CD4-positive, alpha-beta T cell (primary cell): ENCODE data around the gene SLC50A1. TPM values are rescaled to one million over a fixed set of nuclear protein-coding genes. Genes with fewer than 3 reads are reported as not detected.

Experiments used
- ATAC-seq: fragments of 200-7000 bp; cut with Tn5 transposase; one replicate; pipeline ENCODE4 v1.10.0; 2022; ENCODE audit warnings: mild to moderate bottlenecking; ENCODE audit not compliant: poor library complexity
- CTCF ChIA-PET: fragments of 350-600 bp; sonication (Branson Sonifier 250); formaldehyde crosslinking; loops from one replicate; lab custom pipeline; 2021; ENCODE audit warnings: antibody characterized with exemption, inconsistent platforms; lab: Charles Lee
- POLR2A ChIA-PET: fragments of 350-600 bp; sonication (Branson Sonifier 250); formaldehyde crosslinking; loops from one replicate; lab custom pipeline; 2021; ENCODE audit warnings: antibody characterized with exemption, inconsistent platforms; lab: Charles Lee
- DNase-seq, 14 experiments: peaks; one replicate each; pipeline ENCODE4 v3.0.0-alpha.2; 2013 to 2020; ENCODE audit warnings: mixed read lengths in 2 of 14
- H3K27ac ChIP-seq, 2 donors: one replicate each; pipeline versions ENCODE4 v1.5.1 to v1.7.0; 2013; ENCODE audit warnings: low read length in 2 of 2, low read depth in 1 of 2, mild to moderate bottlenecking in 1 of 2
- H3K27me3 ChIP-seq, 2 experiments: 1 replicate in 1 of 2; 2 replicates in 1 of 2; pipeline versions ENCODE4 v1.6.1 to v1.7.0; 2013; ENCODE audit warnings: low read length in 2 of 2, control low read depth in 1 of 2, mild to moderate bottlenecking in 1 of 2, moderate library complexity in 1 of 2; ENCODE audit not compliant: insufficient read depth in 2 of 2, control insufficient read depth in 1 of 2
- H3K36me3 ChIP-seq: one replicate; pipeline ENCODE4 v1.6.1; 2013; ENCODE audit warnings: low read length, control low read depth; ENCODE audit not compliant: insufficient read depth
- H3K4me1 ChIP-seq: one replicate; pipeline ENCODE4 v1.6.1; 2013; ENCODE audit warnings: low read length, control low read depth; ENCODE audit not compliant: insufficient read depth
- H3K4me3 ChIP-seq: one replicate; pipeline ENCODE4 v1.5.1; 2013; ENCODE audit warnings: mild to moderate bottlenecking, low read length, moderate library complexity
- H3K9me3 ChIP-seq, 2 experiments: 1 replicate in 1 of 2; 2 replicates in 1 of 2; pipeline versions ENCODE4 v1.6.1 to v1.7.0; 2013; ENCODE audit warnings: low read length in 2 of 2, mild to moderate bottlenecking in 2 of 2, control low read depth in 1 of 2, moderate library complexity in 1 of 2; ENCODE audit not compliant: control insufficient read depth in 1 of 2, insufficient read depth in 1 of 2
- H3K27ac Mint-ChIP-seq: one replicate; pipeline ENCODE4 v1.8.0; 2020; ENCODE audit warnings: mixed read lengths
- H3K27me3 Mint-ChIP-seq: one replicate; pipeline ENCODE4 v1.8.0; 2021; ENCODE audit warnings: mixed read lengths
- H3K36me3 Mint-ChIP-seq: one replicate; pipeline ENCODE4 v1.8.0; 2021; ENCODE audit warnings: low read depth, mixed read lengths
- H3K4me1 Mint-ChIP-seq: one replicate; pipeline ENCODE4 v1.8.0; 2021; ENCODE audit warnings: low read depth, mixed read lengths
- H3K4me3 Mint-ChIP-seq: one replicate; pipeline ENCODE4 v1.8.0; 2020; ENCODE audit warnings: mild to moderate bottlenecking, mixed read lengths
- H3K9me3 Mint-ChIP-seq: one replicate; pipeline ENCODE4 v1.8.0; 2020; ENCODE audit warnings: mixed read lengths
- intact Hi-C, 2 experiments: fragments of 100-400 bp; cut with DNase I in 1 of 2; cut with micrococcal nuclease in 1 of 2; formaldehyde crosslinking; loops; one replicate each; pipeline versions ENCODE4 v1.15.1 to v1.9.0; 2023 to 2025; cut with DNase I, micrococcal nuclease
- total RNA-seq, 174 experiments: library from RNA in 2 of 174; stranded (reverse) in 2 of 174; gene quantifications; one replicate each; pipeline ENCODE4 v1.2.3 and lab custom pipeline; 2021 to 2026
- TF ChIP-seq, protein P1 (sequence below): fragments of 200-600 bp; IDR thresholded peaks from one replicate; pipeline ENCODE4 v1.8.0; 2022; ENCODE audit warnings: antibody characterized with exemption, mild to moderate bottlenecking

Gene SLC50A1
- total RNA-seq, 2 experiments from 2014 or later: 10.2 to 12.5 TPM

DNA sequence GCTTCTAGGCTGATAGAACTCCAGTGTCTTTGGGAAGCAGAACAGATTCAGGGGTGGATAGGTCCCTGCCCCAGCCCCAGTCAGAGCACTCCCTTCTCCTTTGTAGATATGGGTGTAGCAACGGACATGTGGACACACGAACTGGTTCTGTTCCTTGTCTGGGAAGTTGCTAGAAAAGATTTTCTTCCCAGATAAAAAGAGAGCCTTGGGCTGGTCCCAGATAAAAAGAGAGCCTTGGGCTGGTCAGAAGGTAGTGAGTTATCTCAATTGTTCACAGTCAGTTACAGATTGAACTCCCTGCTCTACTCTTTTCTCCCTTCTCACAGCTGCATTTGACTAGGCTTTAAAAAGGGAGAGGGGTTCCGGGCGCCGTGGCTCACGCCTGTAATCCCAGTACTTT is 15.4 kb upstream of the SLC50A1 start:
- DNase-seq (no peak), ATAC-seq (no peak)
- Histone ChIP-seq H3K36me3 (no peaks in the 10 kb centered on the region), H3K27ac (no peak overlapping the region), H3K9me3 (no peaks in the 10 kb centered on the region), H3K4me1 (no peaks in the 10 kb centered on the region), H3K27me3 (no peaks in the 10 kb centered on the region), H3K4me3 (no peak overlapping the region)
- ChIA-PET CTCF (interaction anchor here (1.6 kb wide), 1 partner anchor 29 kb away, joined by 5 read pairs; no protein-coding TSS in a partner anchor), POLR2A (no interaction called here)
- Mint-ChIP-seq H3K4me1 (no peaks in the 10 kb centered on the region), H3K27ac (no peak overlapping the region), H3K4me3 (no peak overlapping the region), H3K36me3 (no peaks in the 10 kb centered on the region), H3K27me3 (peaks cover 5% of the 10 kb centered on the region), H3K9me3 (no peaks in the 10 kb centered on the region)
- intact Hi-C loops: no loop called here
- TF ChIP-seq, protein P1, sequence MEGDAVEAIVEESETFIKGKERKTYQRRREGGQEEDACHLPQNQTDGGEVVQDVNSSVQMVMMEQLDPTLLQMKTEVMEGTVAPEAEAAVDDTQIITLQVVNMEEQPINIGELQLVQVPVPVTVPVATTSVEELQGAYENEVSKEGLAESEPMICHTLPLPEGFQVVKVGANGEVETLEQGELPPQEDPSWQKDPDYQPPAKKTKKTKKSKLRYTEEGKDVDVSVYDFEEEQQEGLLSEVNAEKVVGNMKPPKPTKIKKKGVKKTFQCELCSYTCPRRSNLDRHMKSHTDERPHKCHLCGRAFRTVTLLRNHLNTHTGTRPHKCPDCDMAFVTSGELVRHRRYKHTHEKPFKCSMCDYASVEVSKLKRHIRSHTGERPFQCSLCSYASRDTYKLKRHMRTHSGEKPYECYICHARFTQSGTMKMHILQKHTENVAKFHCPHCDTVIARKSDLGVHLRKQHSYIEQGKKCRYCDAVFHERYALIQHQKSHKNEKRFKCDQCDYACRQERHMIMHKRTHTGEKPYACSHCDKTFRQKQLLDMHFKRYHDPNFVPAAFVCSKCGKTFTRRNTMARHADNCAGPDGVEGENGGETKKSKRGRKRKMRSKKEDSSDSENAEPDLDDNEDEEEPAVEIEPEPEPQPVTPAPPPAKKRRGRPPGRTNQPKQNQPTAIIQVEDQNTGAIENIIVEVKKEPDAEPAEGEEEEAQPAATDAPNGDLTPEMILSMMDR: no peak

DNA sequence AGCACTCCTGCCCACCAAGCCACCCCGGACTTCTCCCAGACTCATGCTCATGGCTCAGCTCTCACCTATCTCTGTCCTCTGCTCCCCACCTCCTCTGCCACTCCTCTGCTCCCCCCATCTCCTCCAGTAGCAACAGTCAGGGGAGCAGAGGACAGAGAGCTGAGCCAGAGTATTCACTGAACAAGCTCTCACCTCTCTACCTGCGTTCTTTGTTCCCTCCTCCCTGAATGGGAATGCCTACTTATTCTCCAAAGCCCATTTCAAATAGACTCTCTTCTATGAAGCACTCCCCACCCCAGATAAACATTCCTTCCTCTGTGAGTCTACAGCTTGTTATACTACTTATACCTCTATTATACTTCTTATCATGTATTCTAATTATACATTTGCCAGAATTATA is 14.4 kb upstream of the SLC50A1 start:
- H3K4me1 ChIP-seq: peaks cover 2% of the 10 kb centered on the region
- no peaks in the 10 kb centered on the region for H3K9me3 ChIP-seq
- intact Hi-C loops: no loop called here
- Mint-ChIP-seq H3K4me3 (no peak overlapping the region), H3K27ac (no peak overlapping the region), H3K9me3 (no peaks in the 10 kb centered on the region), H3K36me3 (no peaks in the 10 kb centered on the region), H3K4me1 (no peaks in the 10 kb centered on the region), H3K27me3 (peaks cover 5% of the 10 kb centered on the region)
- peaks cover 0 to 2% of the 10 kb centered on the region in 2 experiments for H3K27me3 ChIP-seq
- no peak overlapping the region for H3K27ac ChIP-seq
- TF ChIP-seq, protein P1: no peak
- H3K4me3 ChIP-seq: no peak overlapping the region
- ChIA-PET POLR2A (no interaction called here), CTCF (interaction anchor here (1.6 kb wide), 1 partner anchor 30 kb away, joined by 5 read pairs; no protein-coding TSS in a partner anchor)
- H3K36me3 ChIP-seq: no peaks in the 10 kb centered on the region
- ATAC-seq (no peak), DNase-seq (no peak)

DNA sequence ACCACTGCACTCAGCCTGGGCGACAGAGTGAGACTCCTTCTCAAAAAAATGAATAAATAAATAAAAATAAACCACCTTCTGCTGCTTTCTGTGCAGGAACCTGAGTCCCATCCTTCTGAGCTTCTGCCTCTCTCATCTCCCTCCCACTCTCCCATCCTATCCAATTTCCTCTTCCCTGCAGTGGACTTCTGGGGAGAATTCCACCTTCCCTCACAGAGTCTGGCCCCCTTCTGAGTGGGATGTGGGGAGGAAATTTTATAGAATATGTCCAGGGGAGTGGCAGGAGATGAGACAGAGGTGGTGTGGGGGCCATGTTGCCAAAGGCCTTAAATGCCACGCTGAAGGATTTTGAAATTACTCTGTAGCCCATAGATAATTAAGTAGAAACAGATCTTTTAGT is 13.3 kb upstream of the SLC50A1 start:
- no peak for DNase-seq
- intact Hi-C loops: no loop called here
- TF ChIP-seq, protein P1: no peak
- no peak for ATAC-seq
- Histone ChIP-seq H3K4me3 (no peak overlapping the region), H3K4me1 (peaks cover 12% of the 10 kb centered on the region), H3K27me3 (peaks cover 0 to 2% of the 10 kb centered on the region in 2 experiments), H3K9me3 (no peaks in the 10 kb centered on the region), H3K36me3 (no peaks in the 10 kb centered on the region), H3K27ac (no peak overlapping the region)
- ChIA-PET POLR2A (no interaction called here), CTCF (interaction anchor here (1.1 to 1.4 kb wide), 2 partner anchors 36 to 45 kb away, joined by 3 read pairs; no protein-coding TSS in a partner anchor)
- Mint-ChIP-seq H3K4me3 (no peak overlapping the region), H3K27me3 (peaks cover 12% of the 10 kb centered on the region), H3K27ac (no peak overlapping the region), H3K36me3 (no peaks in the 10 kb centered on the region), H3K4me1 (peaks cover 8% of the 10 kb centered on the region), H3K9me3 (no peaks in the 10 kb centered on the region)
